HG02970 (cell line): ENCODE data around the gene GRM7.
"Not testable (repeated sequence)": the region's sequence is repeated elsewhere in the genome, so short reads cannot be mapped to it uniquely, and the experiment has no call there.

ENCODE experiments used
- ATAC-seq: cut with Tn5 transposase; IDR thresholded peaks from one replicate; pipeline ENCODE4 v1.9.1; 2021; ENCODE audit warnings: mild to moderate bottlenecking, moderate library complexity, moderate number of reproducible peaks; ENCODE audit not compliant: unreplicated experiment, low FRiP score

The GRM7 gene

DNA sequence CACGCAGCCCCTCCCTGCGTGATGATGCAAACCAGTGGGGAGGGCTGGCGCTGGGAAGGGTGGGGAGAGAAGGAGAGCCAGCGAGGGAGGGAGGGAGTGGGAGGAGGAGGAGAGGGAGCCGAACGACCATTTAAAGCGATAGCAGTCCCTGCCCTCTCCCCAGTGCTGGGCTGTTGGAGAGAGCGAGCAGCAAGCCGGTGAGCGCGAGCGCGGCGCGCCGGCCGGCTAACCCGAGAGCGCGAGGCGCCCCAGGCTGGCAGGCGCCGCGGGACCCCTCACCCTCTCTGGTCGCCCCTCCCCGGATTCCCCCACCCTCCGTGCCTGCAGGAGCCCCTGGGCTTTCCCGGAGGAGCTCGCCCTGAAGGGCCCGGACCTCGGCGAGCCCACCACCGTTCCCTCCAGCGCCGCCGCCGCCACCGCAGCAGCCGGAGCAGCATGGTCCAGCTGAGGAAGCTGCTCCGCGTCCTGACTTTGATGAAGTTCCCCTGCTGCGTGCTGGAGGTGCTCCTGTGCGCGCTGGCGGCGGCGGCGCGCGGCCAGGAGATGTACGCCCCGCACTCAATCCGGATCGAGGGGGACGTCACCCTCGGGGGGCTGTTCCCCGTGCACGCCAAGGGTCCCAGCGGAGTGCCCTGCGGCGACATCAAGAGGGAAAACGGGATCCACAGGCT lies at the start of gene GRM7:
Gene GRM7, plus strand, starts transcription at position 162 of the 671 bp plus-strand sequence.
- no peak for ATAC-seq

DNA sequence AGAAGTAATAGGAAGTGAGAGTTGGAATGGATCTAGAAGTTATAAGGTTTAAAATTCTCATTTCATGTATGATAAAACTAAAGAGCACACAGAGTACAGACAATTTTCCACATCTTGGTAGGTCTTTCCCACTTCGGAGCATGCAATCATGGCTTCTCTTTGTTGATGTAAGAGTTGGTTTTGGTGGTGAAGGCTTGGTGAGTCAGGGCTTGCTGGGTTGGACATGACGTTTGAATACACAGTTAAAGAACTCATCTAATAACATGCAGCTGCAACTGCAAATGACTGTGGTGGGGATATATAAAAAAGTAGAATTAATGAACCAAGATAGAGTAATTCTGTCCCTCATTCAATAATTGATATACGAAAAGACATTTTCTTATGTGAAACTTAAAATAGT lies 39.5 kb upstream of the GRM7 start:
- ATAC-seq = no peak

DNA sequence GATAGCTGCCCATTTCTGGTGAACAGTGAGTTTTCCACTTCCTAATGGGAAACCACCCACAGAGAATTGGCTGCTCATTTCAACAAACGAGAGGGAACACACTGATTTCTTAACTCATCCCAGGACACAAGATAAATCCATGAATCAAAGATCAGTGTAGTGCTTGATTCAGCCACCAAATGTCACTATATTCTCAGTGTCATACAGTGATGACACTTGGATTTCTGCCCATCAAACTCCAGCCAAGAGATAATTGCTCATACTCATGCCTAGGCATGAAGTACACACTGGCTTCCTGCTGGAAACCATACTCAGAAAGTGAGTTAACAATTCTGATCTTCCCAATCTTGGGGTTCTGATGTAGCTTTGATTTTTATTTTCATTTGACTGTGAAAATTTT lies 35.4 kb upstream of the GRM7 start:
- ATAC-seq = no peak

DNA sequence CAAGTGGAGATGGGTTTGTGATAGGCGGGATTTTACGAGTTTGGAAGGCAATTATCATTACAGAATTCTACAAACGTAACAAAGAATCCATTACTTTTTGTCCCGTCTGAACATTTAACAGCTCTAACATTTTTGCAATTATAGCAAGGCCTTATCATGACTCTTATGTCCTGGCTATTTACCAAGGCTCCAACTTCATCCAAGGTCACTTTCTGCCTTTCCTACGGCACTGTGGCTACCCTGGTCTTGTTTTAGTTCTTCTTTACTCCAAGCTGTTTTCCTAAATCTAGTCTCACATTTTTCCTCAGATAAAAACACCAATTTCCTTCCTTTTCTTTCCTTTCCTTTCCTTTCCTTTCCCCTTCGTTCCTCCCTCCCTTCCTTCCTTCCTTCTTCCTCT lies 33.5 kb upstream of the GRM7 start:
- ATAC-seq = no peak

DNA sequence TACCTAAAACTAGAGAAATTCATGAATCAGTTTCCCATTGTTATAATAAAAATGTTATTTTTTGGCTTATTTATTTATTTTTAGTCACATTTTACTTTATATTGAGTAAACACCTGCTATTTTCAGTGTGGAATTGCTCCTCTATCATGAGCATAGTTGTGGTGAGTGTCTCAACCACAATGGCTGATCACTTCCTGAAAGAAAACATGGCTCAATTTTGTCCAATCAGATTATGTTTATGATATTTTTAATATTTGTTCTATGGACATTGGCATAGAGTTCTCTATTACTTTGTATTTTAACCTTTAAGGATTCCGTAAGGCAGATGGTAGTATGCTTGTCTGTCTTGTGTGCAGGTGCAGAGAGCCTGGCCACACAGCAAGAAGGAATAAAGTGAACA lies 16.2 kb upstream of the GRM7 start:
- ATAC-seq = no peak

DNA sequence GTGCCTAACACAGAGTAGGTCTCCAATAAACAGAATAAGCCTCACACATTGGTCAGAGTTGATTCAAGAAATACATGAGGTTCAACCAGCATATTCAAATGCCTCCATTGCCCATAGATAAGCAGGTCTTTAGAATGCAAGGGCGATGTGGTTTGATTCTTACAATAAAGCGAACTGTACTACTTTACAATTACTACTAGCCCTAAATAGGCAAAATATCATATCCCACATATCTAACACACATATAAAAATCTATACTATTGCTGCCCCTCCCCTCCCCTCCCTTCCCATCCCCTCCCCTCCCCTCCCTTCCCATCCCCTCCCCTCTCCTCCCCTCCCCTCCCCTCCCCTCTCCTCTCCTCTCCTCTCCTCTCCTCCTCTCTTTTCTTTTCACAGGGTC lies 6.7 kb upstream of the GRM7 start:
- ATAC-seq = no peak

DNA sequence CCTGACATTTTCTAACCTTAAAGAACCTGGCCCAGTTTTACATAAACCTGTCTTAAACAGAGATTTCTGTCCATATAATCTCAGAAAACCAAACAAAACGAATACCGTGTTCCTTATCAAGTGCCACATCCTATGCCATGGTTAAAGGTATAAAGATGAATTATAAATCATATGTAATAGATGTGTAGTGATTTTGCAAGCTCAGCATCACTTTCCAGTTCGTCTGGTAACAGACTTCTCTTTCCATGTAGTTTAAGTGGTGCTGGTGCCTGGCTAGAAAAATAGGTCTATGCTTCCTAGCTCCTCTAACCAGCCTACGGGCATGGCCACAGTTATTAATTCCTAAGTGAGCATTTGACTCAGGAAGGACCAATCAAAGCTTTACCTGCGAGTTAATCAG lies 3.4 kb upstream of the GRM7 start:
- no peak for ATAC-seq

DNA sequence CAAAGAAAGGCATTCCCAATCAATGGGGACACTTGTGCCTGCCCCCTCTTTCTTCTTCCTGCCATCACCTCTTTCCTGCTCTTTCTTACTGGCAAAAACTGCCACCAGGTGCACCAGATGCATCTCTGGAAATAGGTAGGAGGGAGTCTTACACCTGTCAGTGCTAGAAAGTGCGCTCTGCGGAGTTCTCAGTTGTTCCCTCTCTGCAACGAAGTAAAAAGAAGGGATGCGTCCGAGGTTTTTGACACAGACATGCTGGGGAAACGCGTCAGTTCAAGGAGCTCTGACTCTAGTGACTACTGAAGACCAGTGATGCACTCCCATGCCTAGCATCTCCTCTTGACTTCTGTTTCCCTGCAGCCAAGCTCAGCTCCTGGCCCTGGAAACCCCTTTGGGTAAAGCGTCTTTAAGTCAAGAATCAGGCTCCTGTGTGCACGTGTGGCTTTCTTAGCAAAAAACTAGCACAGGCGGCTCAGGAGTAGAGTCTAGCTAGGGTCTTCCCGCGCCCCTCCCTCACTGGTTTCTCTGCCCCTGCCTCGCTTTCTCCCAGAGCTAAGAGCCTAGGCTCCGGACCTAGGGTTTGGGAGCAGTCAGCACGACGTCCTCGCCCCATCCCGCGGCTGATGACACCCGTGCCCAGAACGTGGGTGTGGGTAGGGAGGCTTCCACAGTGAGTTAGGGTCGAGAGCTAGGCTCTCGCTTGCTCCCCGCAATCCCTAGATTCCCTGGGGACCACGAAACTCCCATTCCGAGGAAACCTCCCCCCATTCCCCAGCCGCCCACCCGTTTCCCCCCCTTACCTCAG lies 564 bp upstream of the GRM7 start:
- ATAC-seq = no peak

DNA sequence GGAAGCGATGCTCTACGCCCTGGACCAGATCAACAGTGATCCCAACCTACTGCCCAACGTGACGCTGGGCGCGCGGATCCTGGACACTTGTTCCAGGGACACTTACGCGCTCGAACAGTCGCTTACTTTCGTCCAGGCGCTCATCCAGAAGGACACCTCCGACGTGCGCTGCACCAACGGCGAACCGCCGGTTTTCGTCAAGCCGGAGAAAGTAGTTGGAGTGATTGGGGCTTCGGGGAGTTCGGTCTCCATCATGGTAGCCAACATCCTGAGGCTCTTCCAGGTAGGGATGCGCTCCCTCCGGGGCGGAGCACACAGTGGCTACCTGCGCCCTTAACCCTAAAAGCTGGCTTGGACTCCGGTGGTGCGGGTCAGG lies 698 bp downstream of the GRM7 start:
- ATAC-seq = no peak

DNA sequence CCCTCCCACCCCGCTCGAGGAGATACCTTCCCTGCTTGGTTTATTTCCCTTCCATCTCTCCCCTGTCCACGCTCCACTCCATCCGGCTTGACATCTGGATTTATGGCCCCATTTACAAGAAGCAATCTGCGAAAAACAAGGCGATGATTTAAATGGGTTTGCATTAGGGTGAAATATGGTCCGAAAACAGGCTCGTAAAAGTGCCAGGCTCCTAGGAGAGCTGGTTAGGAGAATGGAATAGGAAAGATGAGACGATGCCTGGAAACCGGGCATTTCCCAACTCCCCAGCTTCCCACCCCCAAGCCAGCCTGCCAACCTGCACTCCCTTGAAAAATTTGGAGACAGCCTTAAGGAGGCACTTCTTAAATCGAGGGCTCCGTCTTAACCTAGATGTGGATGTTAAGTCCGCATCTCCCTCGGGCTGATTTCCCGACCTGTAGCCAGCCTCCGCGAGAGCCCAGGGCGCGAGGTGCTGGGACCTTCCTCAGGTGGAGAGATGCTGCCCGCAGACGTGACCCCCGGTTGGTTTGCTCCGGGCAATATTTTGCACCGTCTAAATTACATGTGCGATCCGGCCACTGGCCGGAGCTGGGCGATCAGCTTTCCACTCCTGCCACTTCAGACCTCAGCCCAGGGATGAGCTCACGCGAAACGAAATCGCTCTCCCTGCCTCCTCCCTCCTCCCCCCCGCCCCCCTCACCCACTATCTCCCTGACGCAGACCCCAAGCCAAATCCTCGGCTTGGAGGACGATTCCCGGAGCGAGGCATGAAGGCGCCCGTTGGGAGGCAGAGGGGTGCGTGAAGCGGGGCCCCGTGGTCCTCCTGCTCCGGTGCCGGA lies 1.3 kb downstream of the GRM7 start:
- ATAC-seq = no peak

DNA sequence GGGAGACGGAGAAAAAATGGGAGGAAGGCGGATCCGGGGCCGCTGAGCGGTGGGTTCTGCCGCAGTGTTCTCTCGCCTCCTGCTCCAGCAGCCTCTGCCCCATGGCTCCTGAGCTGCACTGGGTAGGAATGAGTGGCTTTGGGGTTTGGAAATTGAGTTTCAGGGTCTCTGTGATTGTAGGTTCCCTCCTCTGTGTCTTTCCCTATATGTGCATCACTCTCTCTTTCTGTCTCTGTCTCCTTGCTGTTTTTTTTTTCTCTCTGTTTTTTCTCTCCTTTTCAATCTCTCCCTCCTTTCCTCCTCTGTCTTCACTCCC lies 1.9 kb downstream of the GRM7 start:
- no peak for ATAC-seq

DNA sequence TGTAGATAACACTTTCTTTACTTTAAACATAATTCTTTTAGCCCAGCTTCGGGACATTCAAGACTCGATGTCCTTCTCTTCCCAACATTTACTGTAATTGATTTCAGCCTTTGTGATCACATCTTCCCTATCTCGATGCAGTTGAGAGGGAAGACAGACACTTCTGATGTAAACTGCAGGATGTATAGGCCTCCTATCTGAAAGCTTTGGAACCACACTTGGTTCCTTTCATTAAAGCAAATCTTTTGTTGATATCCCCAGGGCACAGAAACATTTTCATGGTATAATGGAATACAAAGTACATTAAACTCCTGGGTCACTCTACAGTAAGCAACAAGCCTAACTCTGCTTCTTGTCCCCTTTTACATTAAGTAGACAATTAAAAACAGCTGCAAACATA lies 6.4 kb downstream of the GRM7 start:
- no peak for ATAC-seq

DNA sequence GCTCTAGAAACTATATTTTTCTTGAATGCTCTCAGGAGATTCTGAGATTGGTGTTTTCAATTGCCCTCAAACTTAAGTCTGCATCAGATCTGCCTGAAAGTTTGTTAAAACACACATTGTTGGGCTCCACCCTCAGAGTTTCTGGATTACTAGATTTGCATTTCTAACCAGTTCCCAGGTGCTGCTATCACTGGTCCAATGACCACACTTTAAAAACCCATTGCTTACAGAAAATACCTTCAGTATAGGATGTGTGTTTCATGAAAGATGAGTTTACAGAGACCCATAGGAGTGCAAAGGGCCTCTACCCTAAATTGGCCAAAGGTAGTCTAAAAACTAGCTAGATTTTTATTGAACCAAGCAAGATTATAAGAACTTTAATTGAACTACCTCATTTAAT lies 17.8 kb downstream of the GRM7 start:
- ATAC-seq = no peak

DNA sequence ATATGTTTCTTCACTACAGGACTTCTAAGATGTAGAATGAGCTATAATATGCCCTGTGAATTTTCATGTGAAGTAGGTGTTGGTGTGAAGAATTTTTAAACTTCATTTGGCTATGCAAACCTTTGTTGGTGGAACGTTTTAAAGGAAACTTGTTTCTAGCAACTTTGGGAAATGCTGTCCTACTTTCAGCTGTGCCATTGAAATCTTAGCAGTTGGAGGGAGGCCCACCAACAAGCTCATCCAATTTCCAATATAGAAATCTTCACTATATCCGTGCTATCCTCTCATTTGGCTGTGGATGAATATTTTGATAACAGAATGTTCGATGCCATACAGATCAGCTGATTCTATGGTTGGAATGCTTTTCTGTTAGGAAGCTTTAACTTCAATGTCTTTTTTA lies 51.3 kb downstream of the GRM7 start:
- ATAC-seq = no peak

DNA sequence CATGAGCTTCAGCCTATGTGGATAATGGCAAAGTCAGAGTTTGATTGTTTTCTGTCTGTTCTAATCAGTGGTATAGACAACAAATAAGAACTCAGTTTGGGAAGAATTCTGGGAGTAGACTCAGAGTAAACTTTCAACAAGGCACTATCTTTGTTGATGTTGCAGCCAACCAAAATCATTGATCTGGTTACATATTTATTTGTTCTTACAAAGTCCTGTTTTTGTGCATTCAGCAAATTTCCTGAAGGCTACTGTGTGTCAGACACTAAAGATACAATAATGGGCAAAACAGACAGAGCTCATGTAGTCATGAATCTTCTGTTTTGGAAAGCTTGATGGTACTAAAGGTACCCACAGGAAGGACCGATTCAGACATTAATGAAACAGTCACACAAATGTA lies 55.0 kb downstream of the GRM7 start:
- no peak for ATAC-seq

DNA sequence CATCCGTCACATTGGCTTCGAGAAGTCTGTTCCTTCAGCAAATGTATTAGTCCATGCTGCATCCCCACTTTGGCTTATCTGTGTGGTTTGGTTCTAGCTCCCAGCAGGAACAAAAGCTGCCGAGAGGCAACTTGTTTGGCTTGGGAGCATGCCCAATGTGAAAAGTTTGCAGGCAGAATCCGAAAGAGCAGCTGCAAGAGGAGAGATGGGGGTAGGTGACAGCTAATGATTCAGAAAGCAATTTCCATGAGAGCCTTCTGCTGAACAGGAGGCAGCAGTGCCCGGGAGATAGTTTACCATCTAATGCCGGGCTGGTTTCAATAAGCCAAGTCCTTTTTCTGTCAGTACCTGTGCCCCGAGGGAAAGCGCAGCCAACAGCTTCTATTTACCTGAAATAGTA lies 60.2 kb downstream of the GRM7 start:
- no peak for ATAC-seq

DNA sequence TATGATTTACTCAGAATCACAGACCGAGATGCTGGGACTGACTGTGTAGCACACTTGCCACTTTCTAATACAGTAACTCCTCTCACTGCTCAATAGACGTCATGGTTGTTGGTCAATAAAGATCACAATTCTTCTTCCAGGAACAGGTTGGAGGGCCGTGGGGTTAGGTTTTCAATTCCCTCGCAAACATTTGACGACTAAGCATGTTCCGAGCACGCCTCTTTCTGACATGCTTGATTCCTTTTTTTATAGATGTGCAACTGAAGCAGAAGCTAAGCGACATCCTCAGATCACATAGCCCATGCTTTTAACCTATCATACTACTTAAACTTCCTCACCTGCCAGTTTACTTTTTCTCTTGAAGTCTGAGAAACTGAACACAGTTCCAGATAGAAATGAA lies 61.0 kb downstream of the GRM7 start:
- ATAC-seq = no peak

DNA sequence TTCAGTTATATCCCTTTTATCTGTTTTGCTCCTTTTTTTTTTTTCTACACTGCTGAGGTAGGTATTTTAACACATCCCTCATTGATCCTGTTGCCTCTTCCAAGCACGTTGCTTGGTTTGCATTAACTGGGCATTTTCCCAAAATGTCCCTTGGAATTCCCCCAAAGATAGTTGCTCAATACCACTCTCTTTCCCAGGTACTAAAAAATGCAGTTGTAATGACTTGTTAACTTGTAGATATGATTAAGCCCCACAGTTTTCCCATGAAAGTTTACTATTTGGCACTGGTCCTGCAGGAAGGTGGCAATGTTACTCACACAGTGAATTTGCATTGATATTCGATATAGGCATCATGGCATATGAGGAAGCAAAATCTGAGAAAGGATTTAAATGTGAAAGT lies 67.1 kb downstream of the GRM7 start:
- no peak for ATAC-seq

DNA sequence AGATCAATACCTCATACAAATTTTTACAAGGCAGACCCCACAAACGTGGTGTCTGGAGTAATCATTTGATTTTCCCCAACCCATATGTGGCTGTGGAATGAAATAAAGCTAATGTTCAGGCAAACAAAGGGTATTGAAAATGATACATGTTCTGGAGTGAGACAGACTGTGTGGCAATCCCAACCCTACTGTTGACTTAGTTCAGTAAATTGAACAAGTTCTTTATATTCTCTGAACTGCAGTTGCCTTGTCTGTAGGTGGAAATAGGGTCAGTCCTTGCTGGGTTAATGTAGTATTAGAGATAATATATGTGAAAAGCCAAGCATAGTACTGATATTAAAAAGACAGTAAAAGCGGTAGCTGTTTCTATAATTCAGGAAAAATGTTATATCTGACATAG lies 69.0 kb downstream of the GRM7 start:
- no peak for ATAC-seq

DNA sequence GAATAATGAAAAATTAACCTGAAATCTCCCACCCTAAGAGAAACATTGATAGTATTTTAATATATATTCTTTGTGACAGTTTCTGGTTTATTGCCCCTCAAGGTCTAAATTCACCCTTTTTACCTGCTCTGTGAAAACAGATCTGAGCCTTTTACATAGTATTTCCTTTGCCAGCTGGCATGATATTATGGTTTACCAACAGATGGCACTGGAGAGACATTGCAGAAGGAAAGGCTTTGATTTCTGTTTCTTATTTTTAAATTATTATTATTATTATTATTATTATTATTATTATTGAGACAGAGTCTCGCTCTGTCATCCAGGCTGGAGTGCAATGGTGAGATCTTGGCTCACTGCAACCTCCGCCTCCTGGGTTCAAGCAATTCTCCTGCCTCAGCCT lies 74.5 kb downstream of the GRM7 start:
- not testable (repeated sequence) for ATAC-seq

DNA sequence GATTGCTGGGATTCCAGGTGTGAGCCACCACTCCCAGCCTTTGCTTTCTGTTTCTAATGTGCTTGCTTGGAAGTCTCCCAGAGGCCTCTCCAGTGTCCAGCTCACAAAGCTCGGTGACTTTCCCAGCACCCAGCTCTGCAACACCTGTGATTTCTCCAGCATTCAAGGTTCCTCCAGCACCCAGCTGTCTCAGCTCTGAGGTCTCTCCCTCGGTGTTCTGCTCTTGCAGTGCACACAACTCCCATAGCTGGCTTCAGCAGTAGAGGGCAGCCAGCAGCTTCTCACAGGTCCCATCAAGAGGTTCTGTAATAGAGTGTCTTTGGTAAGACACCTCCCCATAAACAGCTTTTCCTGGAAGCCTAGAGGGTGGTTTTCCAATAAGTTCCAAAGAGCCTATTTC lies 75.1 kb downstream of the GRM7 start:
- ATAC-seq = no peak

DNA sequence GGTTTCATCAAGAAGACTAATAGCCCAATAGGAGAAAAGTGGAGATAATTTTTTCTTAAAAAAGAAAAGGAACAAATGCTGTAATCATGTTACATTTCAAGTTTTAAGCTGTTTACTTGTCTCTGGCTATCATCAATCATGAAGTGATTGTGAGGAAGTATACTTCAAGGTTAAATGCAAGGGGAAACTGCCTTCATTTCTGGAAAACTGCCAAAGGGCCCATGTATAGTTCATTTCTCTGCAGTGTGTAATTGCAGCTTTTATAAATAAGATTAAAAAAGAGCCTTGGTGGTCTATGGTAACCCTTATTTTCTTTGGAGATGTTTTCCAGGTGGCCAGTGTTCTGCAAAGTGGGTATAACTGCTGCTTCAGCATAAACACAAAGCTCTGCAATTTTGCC lies 101.9 kb downstream of the GRM7 start:
- no peak for ATAC-seq
